DMS53 (cell line): ENCODE data around the gene CBX4.
A peak's percentile ranks its signal among the peaks of the same experiment; 100 is the strongest.

Experiments
- DNase-seq: peaks from one replicate; lab custom pipeline; 2025; lab: John Stamatoyannopoulos, UW

CBX4 gene

GRCh38 chr17:79829004-79829403 lies 10.2 kb downstream of the CBX4 start:
- DNase-seq, result peak; percentile 42

GRCh38 chr17:79826841-79827578 lies 12.2 kb downstream of the CBX4 start:
- DNase-seq, result no peak

- DNase-seq, result no peak
These were observed 13.0 kb downstream of the CBX4 start for GRCh38 chr17:79826204-79826680.

- DNase-seq, result no peak
These were observed 13.7 kb downstream of the CBX4 start for GRCh38 chr17:79825580-79825921.

GRCh38 chr17:79824893-79825579 lies 14.2 kb downstream of the CBX4 start:
- DNase-seq, result no peak

GRCh38 chr17:79824234-79824633 lies 15.0 kb downstream of the CBX4 start:
- DNase-seq, result no peak

- DNase-seq, result no peak
These were observed 16.6 kb downstream of the CBX4 start for GRCh38 chr17:79822583-79823124.

- no peak for DNase-seq
These were observed 17.7 kb downstream of the CBX4 start for GRCh38 chr17:79821331-79822095.

- no peak for DNase-seq
These were observed 18.3 kb downstream of the CBX4 start for GRCh38 chr17:79820959-79821330.

- DNase-seq, result no peak
These were observed 19.5 kb downstream of the CBX4 start for GRCh38 chr17:79819534-79820276.

- DNase-seq, result no peak
These were observed 20.2 kb downstream of the CBX4 start for GRCh38 chr17:79819085-79819484.

GRCh38 chr17:79818026-79818758 lies 21.0 kb downstream of the CBX4 start:
- DNase-seq, result no peak

- DNase-seq, result no peak
These were observed 23.3 kb downstream of the CBX4 start for GRCh38 chr17:79815836-79816461.

- peak; percentile 90 for DNase-seq
These were observed 24.0 kb downstream of the CBX4 start for GRCh38 chr17:79814974-79815835.

- DNase-seq, result peak; percentile 79
These were observed 24.9 kb downstream of the CBX4 start for GRCh38 chr17:79814127-79814973.

- DNase-seq, result peak; percentile 73
These were observed 25.7 kb downstream of the CBX4 start for GRCh38 chr17:79813297-79814126.

- DNase-seq, result peak; percentile 72
These were observed 26.6 kb downstream of the CBX4 start for GRCh38 chr17:79812353-79813258.
